ENCODE data around the gene ATG9B.

Gene ATG9B, protein sequence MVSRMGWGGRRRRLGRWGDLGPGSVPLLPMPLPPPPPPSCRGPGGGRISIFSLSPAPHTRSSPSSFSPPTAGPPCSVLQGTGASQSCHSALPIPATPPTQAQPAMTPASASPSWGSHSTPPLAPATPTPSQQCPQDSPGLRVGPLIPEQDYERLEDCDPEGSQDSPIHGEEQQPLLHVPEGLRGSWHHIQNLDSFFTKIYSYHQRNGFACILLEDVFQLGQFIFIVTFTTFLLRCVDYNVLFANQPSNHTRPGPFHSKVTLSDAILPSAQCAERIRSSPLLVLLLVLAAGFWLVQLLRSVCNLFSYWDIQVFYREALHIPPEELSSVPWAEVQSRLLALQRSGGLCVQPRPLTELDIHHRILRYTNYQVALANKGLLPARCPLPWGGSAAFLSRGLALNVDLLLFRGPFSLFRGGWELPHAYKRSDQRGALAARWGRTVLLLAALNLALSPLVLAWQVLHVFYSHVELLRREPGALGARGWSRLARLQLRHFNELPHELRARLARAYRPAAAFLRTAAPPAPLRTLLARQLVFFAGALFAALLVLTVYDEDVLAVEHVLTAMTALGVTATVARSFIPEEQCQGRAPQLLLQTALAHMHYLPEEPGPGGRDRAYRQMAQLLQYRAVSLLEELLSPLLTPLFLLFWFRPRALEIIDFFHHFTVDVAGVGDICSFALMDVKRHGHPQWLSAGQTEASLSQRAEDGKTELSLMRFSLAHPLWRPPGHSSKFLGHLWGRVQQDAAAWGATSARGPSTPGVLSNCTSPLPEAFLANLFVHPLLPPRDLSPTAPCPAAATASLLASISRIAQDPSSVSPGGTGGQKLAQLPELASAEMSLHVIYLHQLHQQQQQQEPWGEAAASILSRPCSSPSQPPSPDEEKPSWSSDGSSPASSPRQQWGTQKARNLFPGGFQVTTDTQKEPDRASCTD

GRCh38 chr7:151024435-151025056, at the start of gene ATG9B:
TSS of gene ATG9B (minus strand) at chr7:151024494. CDS start at chr7:151024423, 71 bp downstream.
- no peak for DNase-seq

- DNase-seq = no peak
Observed at GRCh38 chr7:151073990-151074389, 49.7 kb upstream of the ATG9B start.

DNA sequence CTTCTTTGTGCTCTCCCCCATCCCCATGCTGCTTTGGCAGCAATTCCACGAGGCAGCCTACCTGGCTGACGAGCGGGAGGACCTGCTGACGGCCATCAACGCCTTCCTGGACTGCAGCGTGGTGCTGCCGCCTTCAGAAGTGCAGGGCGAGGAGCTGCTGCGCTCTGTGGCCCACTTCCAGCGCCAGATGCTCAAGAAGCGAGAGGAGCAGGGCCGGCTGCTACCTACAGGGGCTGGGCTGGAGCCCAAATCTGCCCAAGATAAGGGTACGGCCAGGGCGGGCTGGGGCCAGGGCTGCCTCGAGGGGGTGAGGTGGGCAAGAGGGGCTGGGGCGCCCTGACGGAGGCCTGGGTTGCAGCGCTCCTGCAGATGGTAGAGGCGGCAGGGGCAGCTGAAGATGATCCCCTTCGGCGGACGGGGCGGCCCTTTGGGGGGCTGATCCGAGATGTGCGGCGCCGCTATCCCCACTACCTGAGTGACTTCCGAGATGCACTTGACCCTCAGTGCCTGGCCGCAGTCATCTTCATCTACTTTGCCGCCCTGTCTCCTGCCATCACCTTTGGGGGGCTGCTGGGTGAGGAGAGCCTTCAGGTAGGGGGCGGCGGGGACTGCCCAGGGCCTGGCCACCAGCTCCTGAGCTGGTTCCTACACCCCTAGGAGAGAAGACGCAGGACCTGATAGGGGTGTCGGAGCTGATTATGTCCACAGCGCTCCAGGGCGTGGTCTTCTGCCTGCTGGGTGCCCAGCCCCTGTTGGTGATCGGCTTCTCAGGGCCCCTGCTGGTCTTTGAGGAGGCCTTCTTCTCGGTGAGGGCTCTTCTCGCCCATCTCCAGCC, 47.0 kb upstream of the ATG9B start:
- DNase-seq = no peak

GRCh38 chr7:151070574-151070960, 46.3 kb upstream of the ATG9B start:
- no peak for DNase-seq

DNA sequence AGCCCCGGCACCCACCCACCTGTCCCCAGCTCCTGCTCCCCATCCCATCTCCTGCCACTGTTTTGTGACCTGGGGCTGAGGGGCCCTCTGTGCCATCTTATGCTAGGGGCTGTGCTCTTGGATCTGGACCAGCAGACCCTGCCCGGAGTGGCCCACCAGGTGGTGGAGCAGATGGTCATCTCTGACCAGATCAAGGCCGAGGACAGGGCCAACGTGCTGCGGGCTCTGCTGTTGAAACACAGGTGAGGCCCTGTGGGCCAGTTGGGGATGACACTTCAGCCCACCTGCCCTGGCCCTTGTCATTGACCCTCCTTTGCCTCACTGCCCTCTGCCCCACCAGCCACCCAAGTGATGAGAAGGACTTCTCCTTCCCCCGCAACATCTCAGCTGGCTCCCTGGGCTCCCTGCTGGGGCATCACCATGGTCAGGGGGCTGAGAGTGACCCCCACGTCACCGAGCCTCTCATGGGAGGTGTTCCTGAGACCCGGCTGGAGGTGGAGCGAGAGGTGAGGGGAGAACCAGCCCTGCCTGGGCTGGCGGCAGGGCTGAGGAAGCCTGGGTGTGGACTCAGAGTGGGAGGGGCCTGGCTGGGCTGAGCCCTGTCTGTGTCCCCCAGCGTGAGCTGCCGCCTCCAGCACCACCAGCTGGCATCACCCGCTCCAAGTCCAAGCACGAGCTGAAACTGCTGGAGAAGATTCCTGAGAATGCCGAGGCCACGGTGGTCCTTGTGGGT, 45.7 kb upstream of the ATG9B start:
- DNase-seq = no peak

- DNase-seq = no peak
Observed at GRCh38 chr7:151068069-151068773, 43.9 kb upstream of the ATG9B start.

- no peak for DNase-seq
Observed at GRCh38 chr7:151066273-151066974, 42.1 kb upstream of the ATG9B start.

DNA sequence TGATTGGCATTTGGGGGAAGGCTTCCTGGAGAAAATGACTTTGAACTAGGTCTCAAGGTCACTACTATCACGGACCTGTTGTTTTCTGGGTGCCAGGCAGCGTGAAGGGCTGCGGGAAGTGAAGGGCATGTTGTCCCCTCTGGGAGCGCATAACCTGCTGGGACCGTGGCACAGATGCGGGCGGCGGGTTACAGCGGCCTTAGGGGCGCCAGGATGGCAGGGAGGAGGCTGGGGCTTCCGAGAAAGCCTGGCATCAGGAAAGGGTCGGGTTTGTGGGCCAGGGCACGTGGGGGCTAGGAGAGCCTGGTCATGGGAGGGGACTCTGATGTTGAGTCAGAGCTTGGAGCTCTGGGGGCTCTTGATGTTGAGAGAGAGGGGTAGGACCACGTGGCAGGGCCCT, 41.2 kb upstream of the ATG9B start:
- DNase-seq = no peak

- DNase-seq = no peak
Observed at GRCh38 chr7:151064993-151065392, 40.7 kb upstream of the ATG9B start.

- DNase-seq = no peak
Observed at GRCh38 chr7:151064454-151064853, 40.2 kb upstream of the ATG9B start.

GRCh38 chr7:151063212-151063561, 38.9 kb upstream of the ATG9B start:
- DNase-seq = no peak

DNA sequence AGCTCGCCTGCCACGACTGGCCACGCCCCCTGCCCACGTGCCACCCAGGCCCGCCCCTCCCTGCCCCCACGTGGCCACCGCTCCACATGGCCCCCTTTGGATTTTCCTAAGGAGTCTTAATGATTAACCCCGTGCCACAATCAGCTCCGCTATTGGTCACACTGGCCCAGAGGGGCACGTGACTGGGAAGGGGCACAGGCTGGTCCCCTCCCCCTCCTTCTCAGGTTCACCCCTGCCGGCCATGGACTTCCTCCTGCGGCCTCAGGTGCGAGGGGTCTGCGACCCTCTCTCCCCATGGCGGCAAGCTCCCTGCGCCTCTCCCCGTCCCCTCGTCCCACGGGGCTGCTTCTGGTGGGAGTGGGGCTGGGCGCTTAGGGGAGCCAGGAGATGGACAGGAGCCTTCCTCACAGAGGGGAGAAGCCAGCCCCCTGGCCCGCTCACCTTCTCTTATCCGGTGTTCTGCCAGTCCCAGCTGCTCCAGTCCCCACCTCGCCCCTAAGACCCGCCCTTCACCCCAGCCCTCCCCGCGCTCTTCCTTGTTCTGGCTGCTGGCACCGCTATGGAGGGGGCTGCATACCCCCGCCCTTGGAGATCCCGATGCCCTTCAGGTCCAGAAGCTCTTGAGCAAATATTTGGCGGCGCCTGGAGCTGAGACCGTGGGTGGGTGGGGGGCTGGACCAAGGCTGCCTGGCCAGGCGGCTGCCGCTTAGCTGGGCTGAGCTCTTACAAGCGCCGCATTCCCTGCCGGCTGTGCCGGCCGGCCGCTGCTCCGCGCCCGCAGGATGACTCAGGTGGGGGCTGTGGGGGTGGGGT, 38.3 kb upstream of the ATG9B start:
- no peak for DNase-seq

GRCh38 chr7:151062111-151062398, 37.8 kb upstream of the ATG9B start:
- no peak for DNase-seq

DNA sequence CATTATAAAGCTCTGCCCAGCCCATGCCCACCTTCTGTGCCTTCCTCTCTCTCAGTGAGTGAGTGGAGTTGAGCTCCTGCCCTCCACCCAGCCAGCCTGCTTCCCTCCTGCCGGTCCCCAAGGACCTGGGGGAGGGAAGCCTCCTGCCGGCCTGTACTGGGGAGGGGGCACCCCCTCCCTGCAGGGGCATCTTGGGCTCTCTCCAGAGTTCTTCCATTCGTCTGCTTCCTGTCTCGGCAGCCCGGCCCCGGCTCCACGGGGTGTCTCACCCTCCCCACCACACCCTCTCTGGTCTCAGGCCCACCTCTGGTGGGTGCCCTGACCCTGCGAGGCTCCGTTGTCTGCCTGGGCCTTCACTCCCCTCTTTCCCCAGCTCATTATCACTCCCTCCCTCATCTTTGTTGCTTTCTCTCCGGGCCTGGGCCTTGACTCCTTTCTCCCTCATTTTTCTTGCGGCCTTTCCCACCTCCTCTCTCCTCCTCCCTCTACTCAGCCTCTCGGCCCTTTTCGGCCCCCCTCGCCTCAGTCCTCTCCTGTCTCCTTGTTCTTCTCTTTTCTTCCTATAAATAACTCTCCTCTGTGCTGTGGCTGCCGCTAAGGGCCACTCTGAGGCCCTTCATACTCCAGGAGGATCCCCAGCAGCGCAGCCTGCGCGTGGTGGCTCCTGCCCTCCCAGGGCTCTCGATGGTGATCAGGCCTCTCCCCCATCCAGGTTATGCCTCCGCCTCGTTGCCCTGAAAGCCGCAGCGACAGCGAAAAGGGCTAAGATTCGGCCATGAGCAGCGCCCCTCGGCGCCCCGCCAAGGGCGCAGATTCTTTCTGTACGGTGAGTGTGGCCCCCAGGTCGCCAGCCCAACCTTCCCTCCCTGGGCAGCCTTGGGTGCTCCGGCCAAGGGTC, 37.2 kb upstream of the ATG9B start:
- no peak for DNase-seq

DNA sequence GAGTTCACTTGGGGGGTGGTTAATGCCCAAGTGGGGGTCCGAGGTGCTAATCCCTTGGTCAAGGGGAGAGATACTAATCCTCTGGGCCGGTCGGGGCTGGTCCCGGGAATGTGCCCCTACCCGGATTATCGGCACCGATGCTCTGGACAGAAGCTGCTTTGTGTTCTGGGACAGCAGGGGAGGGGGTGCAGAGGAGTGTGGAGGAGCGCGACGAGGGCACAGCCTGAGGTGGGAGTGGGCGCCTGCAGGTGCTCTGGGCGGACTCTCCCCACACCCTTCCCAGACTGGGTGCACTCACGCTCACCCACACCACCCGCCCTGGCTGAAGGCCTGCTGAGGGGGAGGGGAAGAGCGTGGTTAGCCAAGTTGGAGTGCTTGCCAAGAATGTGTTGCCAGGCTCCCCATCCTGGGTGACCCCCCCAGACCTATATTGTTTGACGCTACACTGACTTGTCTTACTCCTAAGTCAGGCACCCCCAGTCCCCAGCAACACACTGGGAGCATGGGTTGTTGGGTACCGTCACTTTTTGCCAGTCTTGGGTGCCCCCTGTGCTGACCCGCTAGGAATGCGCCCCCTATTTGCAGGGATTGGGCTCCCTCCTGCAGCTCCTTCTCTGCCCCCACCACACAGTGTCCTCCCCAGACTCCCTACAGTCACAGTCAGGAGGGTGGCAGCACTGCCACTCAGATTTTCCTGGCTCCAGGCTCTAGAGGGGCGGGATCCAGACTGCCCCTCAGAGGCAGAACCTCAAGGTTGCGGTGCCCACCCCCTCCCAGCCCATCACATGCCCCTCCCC, 36.3 kb upstream of the ATG9B start:
- peak; percentile 15 for DNase-seq

GRCh38 chr7:151060113-151060415, 35.8 kb upstream of the ATG9B start:
- DNase-seq = no peak

DNA sequence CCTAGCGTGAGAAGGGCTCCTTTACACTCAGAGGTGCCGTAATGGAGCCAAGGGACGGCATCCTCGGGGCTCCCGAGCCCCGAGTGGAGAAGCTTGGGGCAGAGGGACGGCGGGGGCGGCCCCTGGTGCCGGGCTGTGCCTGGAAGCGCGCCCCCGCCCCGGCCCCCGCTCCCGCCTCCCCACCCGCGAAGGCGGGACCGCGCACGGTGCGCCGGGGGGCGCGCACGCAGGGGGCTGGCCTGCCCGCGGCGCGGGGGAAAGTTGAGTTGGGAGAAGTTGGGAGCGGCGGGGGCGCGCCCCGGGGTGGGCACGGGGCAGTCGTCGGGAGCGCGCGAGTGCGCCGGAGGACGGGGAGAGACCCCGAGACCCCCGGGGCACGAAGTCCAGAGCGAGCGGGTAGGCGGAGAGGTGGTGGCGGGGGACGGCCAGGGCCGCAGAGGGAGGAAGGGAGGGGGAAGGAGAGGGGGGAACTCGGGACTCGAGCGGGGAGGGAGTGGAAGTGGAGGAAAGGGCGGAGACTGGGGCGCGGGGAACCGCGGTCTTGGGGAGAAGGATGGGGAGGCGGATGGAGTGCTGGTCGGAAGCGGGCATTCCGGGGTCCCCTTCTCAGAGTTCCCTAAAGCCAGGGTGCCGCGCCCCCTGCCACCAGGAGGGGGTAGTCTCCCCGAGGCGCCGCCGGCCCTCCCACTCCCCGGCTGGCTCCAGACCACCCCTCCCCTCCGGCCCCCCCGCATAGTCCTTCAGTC, 35.2 kb upstream of the ATG9B start, which contains the start of gene SLC4A2:
SLC4A2 (plus strand) TSS at position 223 of the 746 bp plus-strand sequence. CDS start 2,399 bp downstream, outside the sequence.
- DNase-seq = peak; percentile 72
